Stomach (tissue), 9 donors: ENCODE measurements around the gene ZDHHC7. TPM values are rescaled to one million over a fixed set of nuclear protein-coding genes. Genes with fewer than 3 reads are reported as not detected.
A peak's percentile ranks its signal among the peaks of the same experiment; 100 is the strongest.

Experiments used
- DNase-seq, 2 donors: peaks; one replicate each; pipeline versions ENCODE4 v3.0.0 to v3.0.0-alpha.2; 2013 to 2019
- H3K27ac ChIP-seq, 5 donors: fragments of 200-600 bp in 4 of 5; sonication (generic) in 4 of 5; one replicate each; pipeline ENCODE4 v1.5.1; 2013 to 2019; ENCODE audit warnings: mild to moderate bottlenecking in 1 of 5, moderate library complexity in 1 of 5
- H3K27me3 ChIP-seq, 3 donors: fragments of 200-600 bp; sonication (generic); one replicate each; pipeline ENCODE4 v1.5.1; 2017 to 2019; ENCODE audit warnings: mixed run types in 1 of 3
- H3K36me3 ChIP-seq, 4 donors: fragments of 200-600 bp; sonication (generic); 1 replicate in 3 of 4; 2 replicates in 1 of 4; pipeline ENCODE4 v1.5.1; 2016 to 2019
- H3K4me1 ChIP-seq, 4 donors: fragments of 200-600 bp; sonication (generic); one replicate each; pipeline ENCODE4 v1.5.1; 2016 to 2019
- H3K4me3 ChIP-seq, 4 donors: fragments of 200-600 bp; sonication (generic) in 3 of 4; one replicate each; pipeline ENCODE4 v1.5.1; 2016 to 2019; ENCODE audit warnings: mild to moderate bottlenecking in 1 of 4
- H3K9me3 ChIP-seq, 4 donors: fragments of 200-600 bp; sonication (generic); one replicate each; pipeline ENCODE4 v1.5.1; 2016 to 2019
- EP300 ChIP-seq: sonication (generic); formaldehyde crosslinking; IDR thresholded peaks from one replicate; pipeline ENCODE4 v1.6.1; 2017; ENCODE audit warnings: antibody characterized with exemption
- POLR2A ChIP-seq, 4 donors: fragments of 450-650 bp; IDR thresholded peaks; one replicate each; pipeline ENCODE4 v1.6.1; 2016; ENCODE audit warnings: antibody characterized with exemption in 4 of 4, control low read depth in 2 of 4, mild to moderate bottlenecking in 1 of 4, moderate library complexity in 1 of 4
- POLR2AphosphoS5 ChIP-seq, 3 donors: sonication (generic); formaldehyde crosslinking; IDR thresholded peaks; one replicate each; pipeline ENCODE4 v1.6.1; 2016; ENCODE audit warnings: antibody characterized with exemption in 3 of 3
- WGBS, 5 donors: extraction: QIAGEN DNeasy Blood & Tissue Kit in 3 of 5; methylation state at CpG; one replicate each; pipeline versions ENCODE4 v1.1.5 to v1.1.7; 2013 to 2018; 5-methylcytosine and 5-hydroxymethylcytosine counted together
- intact Hi-C: fragments of 100-400 bp; cut with DNase I; formaldehyde crosslinking; loops from one replicate; pipeline ENCODE4 v1.15.1; 2023; ENCODE audit warnings: low total_unique reads
- polyA plus RNA-seq, 3 donors: library from polyadenylated mRNA; stranded (reverse); fragments of 200-250 nt; gene quantifications; one replicate each; pipeline ENCODE4 v1.2.3, GENCODE V29; 2013
- total RNA-seq, 5 donors: library from RNA; depleted of rRNA; stranded (reverse); fragments of >200 nt; gene quantifications; one replicate each; pipeline versions ENCODE4 v1.1.0 to v1.2.3, GENCODE V29; 2014 to 2016
- TF ChIP-seq, protein P1 (sequence below), 7 experiments: fragments of 450-650 bp in 4 of 7; fragments of 200-600 bp in 3 of 7; sonication (generic) in 3 of 7; IDR thresholded peaks; one replicate each; pipeline ENCODE4 v1.5.1; 2016 to 2019; ENCODE audit warnings: antibody characterized with exemption in 7 of 7, control low read depth in 2 of 7, mild to moderate bottlenecking in 1 of 7
- donor health status: healthy with polysubstance abuse.
- donor health status: Bipolar disorder and iron deficiency.
- donor health status: healthy.

Gene ZDHHC7
- total and polyA plus RNA-seq, 8 donors: 15.0 to 358 (median 56.2) TPM

DNA sequence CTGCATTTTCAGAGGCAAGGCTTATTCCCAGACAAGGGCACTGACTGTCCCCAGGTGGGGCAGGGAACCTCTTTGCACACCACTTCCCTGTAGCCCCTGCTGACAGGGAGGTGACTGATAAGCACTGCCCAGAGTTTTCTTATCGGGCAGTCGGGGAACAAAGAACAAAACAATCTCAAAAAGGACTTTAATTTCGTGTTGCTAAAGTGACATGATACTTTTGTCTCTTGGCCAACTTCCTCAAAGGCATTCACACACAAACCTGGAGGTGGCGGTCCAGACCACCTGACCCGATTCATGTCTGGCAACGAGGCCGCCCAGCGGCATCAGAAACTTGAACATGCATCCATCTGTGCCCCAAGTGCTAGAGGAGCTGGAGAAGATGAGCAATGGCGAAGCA, 28.9 kb downstream of the ZDHHC7 start:
- peaks cover 34 to 88% (median 67%) of the 10 kb centered on the region in 4 donors for H3K36me3 ChIP-seq

DNA sequence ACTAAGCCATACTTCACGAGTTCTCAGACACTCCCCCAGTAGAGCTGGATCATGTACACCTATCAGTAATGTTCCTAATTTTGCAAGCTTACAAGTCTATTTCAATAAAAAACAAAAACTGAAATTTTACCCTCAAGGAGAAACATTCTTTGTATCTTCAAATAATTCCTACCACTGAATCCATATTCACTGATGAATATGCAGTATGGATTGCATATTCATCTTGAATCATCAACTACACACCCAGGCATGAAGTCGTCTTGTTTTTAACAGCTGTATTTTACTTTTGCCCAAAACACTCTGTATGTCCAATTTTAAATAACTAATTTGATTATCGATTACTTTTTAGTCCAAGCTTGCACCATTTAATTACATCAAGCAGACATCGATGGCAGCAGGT, 31.8 kb downstream of the ZDHHC7 start:
- intact Hi-C loops: no loop called here
- Histone ChIP-seq H3K36me3 (peaks cover 49 to 96% (median 80%) of the 10 kb centered on the region in 4 donors), H3K9me3 (no peaks in the 10 kb centered on the region), H3K27me3 (no peaks in the 10 kb centered on the region), H3K4me1 (peaks cover 45 to 88% (median 66%) of the 10 kb centered on the region in 4 donors), H3K4me3 (no peak overlapping the region), H3K27ac (peak overlapping the region in 4 of 5 donors; percentile 52 to 86 (median 80))
- no peak for DNase-seq
- no peak for TF ChIP-seq POLR2AphosphoS5 (IDR thresholded peaks at IDR 0.05)
- TF ChIP-seq EP300: no peak
- no peak for TF ChIP-seq POLR2A (IDR thresholded peaks at IDR 0.05)
- TF ChIP-seq, protein P1, sequence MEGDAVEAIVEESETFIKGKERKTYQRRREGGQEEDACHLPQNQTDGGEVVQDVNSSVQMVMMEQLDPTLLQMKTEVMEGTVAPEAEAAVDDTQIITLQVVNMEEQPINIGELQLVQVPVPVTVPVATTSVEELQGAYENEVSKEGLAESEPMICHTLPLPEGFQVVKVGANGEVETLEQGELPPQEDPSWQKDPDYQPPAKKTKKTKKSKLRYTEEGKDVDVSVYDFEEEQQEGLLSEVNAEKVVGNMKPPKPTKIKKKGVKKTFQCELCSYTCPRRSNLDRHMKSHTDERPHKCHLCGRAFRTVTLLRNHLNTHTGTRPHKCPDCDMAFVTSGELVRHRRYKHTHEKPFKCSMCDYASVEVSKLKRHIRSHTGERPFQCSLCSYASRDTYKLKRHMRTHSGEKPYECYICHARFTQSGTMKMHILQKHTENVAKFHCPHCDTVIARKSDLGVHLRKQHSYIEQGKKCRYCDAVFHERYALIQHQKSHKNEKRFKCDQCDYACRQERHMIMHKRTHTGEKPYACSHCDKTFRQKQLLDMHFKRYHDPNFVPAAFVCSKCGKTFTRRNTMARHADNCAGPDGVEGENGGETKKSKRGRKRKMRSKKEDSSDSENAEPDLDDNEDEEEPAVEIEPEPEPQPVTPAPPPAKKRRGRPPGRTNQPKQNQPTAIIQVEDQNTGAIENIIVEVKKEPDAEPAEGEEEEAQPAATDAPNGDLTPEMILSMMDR (IDR thresholded peaks at IDR 0.05): no peak
- WGBS, 5 donors: 78 to 86% (median 81%) methylated on average over 4 of the region's 4 CpGs

More for the DNA sequence above, 28.9 kb downstream of the ZDHHC7 start:
- intact Hi-C loops: no loop called here
- H3K4me1 ChIP-seq: peaks cover 55 to 87% (median 70%) of the 10 kb centered on the region in 4 donors
- no peaks in the 10 kb centered on the region for H3K9me3 ChIP-seq
- no peak overlapping the region for H3K4me3 ChIP-seq
- 29 to 45% (median 37%) methylated on average over 9 of the region's 9 CpGs for WGBS, 5 donors
- no peaks in the 10 kb centered on the region for H3K27me3 ChIP-seq
- peak overlapping the region; percentile 21 to 86 (median 80) for H3K27ac ChIP-seq
- TF ChIP-seq, protein P1 (IDR thresholded peaks at IDR 0.05): peak in 4 of 7 experiments; percentile 15 to 56 (median 48)
- TF ChIP-seq EP300: no peak
- TF ChIP-seq POLR2A (IDR thresholded peaks at IDR 0.05): no peak
- peak; percentile 3 to 87 (median 83) for TF ChIP-seq POLR2AphosphoS5 (IDR thresholded peaks at IDR 0.05)
- DNase-seq: peak; percentile 83 to 84

DNA sequence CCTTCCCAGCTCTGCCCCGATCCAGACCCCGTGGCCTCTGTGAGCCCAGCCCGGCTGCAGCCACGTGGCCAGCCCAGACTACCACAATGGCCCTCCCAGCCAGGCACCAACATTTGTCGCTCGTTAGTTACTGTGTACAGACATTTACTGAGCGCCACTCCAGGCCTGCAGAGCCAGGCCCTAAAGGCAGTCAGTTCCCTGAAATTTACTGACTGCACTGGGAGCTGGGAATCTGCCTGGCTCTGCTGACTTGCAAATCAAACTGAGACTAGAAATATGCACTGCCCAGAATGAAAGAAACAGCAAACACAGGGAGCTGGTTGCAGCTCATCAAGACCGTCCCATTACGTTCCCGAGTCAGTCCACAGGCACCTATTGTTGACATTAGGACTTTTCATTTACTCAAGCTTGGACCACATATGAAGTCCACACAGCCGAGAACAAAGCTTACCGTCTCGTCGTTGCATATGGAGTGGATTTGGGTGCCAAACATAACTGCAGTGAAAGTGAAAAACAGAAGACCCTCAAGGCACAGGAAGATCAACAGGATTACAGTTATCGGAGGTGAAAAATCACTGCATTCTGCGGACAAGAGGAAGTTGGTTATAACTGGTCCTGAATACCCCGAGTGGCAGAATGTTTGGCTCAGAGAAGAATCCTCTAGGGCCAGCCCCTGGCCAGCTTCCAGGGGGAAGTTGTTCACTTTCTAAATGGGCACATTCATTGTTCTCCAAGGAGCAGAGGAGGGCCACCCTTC, 34.5 kb downstream of the ZDHHC7 start:
- Histone ChIP-seq H3K27me3 (no peaks in the 10 kb centered on the region), H3K36me3 (peaks cover 51 to 84% (median 82%) of the 10 kb centered on the region in 4 donors), H3K4me1 (peaks cover 40 to 77% (median 57%) of the 10 kb centered on the region in 4 donors), H3K27ac (peak overlapping the region; percentile 67 to 86 (median 80)), H3K4me3 (no peak overlapping the region), H3K9me3 (no peaks in the 10 kb centered on the region)
- intact Hi-C loops: no loop called here
- WGBS, 5 donors: 29 to 48% (median 35%) methylated on average over 17 of the region's 17 CpGs
- peak; percentile 48 to 86 for DNase-seq
- TF ChIP-seq, protein P1 (IDR thresholded peaks at IDR 0.05): no peak
- TF ChIP-seq POLR2AphosphoS5 (IDR thresholded peaks at IDR 0.05) (peak in 2 of 3 donors; percentile 20 to 34), POLR2A (IDR thresholded peaks at IDR 0.05) (no peak)

GRCh38 chr16:84975522-84975921, 35.8 kb downstream of the ZDHHC7 start:
- Histone ChIP-seq H3K36me3 (peaks cover 38 to 71% (median 69%) of the 10 kb centered on the region in 4 donors), H3K9me3 (no peaks in the 10 kb centered on the region), H3K4me3 (no peak overlapping the region), H3K27me3 (no peaks in the 10 kb centered on the region), H3K27ac (peak overlapping the region in 3 of 5 donors; percentile 80 to 86 (median 81)), H3K4me1 (peaks cover 30 to 77% (median 48%) of the 10 kb centered on the region in 4 donors)
- no peak for TF ChIP-seq EP300
- TF ChIP-seq, protein P1 (IDR thresholded peaks at IDR 0.05): no peak
- no peak for TF ChIP-seq POLR2A (IDR thresholded peaks at IDR 0.05)
- no peak for TF ChIP-seq POLR2AphosphoS5 (IDR thresholded peaks at IDR 0.05)
- intact Hi-C loops: no loop called here
- DNase-seq: no peak
- 89 to 93% (median 91%) methylated on average over 22 of the region's 22 CpGs for WGBS, 5 donors
